ENCODE data around the gene RGS17. TPM values are rescaled to one million over a fixed set of nuclear protein-coding genes. Genes with fewer than 3 reads are reported as not detected.
A peak's percentile ranks its signal among the peaks of the same experiment; 100 is the strongest.

RGS17 gene
- total and polyA plus RNA-seq, 10 of the 15 experiments (the other 5 are each of a cell fraction or from before 2014, with no cell fraction given): 0.06 to 0.29 (median 0.14) TPM; not detected in 4

DNA sequence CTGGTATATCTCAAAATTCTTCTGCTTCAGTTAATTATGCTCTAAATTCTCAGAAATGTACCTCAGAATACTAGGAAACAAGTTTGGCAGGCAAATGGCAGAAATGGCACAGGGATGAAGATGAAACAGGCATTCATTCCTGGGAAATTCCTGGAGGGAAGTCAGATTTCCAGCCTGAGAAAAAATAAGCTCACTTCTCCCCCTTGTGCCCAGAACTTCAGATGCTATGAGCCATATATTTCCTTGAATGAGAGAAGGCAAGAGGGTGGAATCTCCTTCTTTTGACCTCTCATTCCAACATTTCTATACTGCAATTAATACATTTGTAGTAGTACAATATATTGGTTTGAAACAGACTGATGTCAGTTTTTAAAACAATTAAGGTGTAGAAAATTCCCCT is 22.8 kb downstream of the RGS17 start:
- Histone ChIP-seq H3K79me2 (ENCODE audit: control insufficient read depth, insufficient read depth, low read length) (no peaks in the 10 kb centered on the region), H3K27me3 (replicated peaks in 1 of 2; ENCODE audit: control insufficient read depth in 2 of 2, insufficient read depth in 2 of 2, low read length in 1 of 2) (no peaks in the 10 kb centered on the region), H3K4me3 (no peak overlapping the region), H3K27ac (ENCODE audit: control insufficient read depth, insufficient read depth) (no peak overlapping the region), H2AFZ (ENCODE audit: control insufficient read depth, low read depth, low read length) (no peak overlapping the region), H3K9me3 (replicated peaks; ENCODE audit: control insufficient read depth, insufficient read depth, low read length) (no peaks in the 10 kb centered on the region), H3K36me3 (ENCODE audit: control insufficient read depth in 2 of 2, insufficient read depth in 2 of 2, low read length in 1 of 2) (no peaks in the 10 kb centered on the region), H3K9ac (ENCODE audit: control insufficient read depth, insufficient read depth, low read length) (no peak overlapping the region), H3K4me2 (ENCODE audit: control insufficient read depth, insufficient read depth) (no peak overlapping the region), H3K4me1 (ENCODE audit: control insufficient read depth, insufficient read depth, low read length) (no peaks in the 10 kb centered on the region), H4K20me1 (ENCODE audit: control insufficient read depth, insufficient read depth) (no peaks in the 10 kb centered on the region)
- no peak for ATAC-seq
- intact Hi-C loops (cut with micrococcal nuclease; ENCODE audit: unreplicated experiment) (no loop called here), in situ Hi-C loops (cut with MboI) (no loop called here)
- ChIA-PET CTCF (interaction anchor here (1.2 kb wide), 1 partner anchor 12 kb away, joined by 6 read pairs; no protein-coding TSS in a partner anchor), RAD21 (ENCODE audit: unreplicated experiment) (interaction anchor here (1.1 to 1.4 kb wide), 2 partner anchors 48 to 83 kb away, joined by 3 read pairs; no protein-coding TSS in a partner anchor), POLR2A (interaction anchor here (0.7 kb wide), 1 partner anchor 17 kb away, joined by 4 read pairs; no protein-coding TSS in a partner anchor), SMC1A (ENCODE audit: uncharacterized antibody, unreplicated experiment) (interaction anchor here (0.9 to 2.1 kb wide), 3 partner anchors 11 to 18 kb away, joined by 4 to 7 read pairs (median 4); no protein-coding TSS in a partner anchor)
- TF ChIP-seq KLF5 (IDR thresholded peaks at IDR 0.05; ENCODE audit: partially characterized antibody) (no peak), IKZF1 (conservative IDR thresholded peaks at IDR 0.05) (0 out of 2 replicates have a peak, but pooled peaks have one; percentile 33)
- TF ChIP-seq, protein P1, sequence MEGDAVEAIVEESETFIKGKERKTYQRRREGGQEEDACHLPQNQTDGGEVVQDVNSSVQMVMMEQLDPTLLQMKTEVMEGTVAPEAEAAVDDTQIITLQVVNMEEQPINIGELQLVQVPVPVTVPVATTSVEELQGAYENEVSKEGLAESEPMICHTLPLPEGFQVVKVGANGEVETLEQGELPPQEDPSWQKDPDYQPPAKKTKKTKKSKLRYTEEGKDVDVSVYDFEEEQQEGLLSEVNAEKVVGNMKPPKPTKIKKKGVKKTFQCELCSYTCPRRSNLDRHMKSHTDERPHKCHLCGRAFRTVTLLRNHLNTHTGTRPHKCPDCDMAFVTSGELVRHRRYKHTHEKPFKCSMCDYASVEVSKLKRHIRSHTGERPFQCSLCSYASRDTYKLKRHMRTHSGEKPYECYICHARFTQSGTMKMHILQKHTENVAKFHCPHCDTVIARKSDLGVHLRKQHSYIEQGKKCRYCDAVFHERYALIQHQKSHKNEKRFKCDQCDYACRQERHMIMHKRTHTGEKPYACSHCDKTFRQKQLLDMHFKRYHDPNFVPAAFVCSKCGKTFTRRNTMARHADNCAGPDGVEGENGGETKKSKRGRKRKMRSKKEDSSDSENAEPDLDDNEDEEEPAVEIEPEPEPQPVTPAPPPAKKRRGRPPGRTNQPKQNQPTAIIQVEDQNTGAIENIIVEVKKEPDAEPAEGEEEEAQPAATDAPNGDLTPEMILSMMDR (IDR thresholded peaks at IDR 0.05 in 2 of 3, conservative IDR thresholded peaks at IDR 0.05 in 1 of 3; ENCODE audit: control insufficient read depth in 2 of 3, extremely low read depth in 1 of 3, insufficient read depth in 1 of 3, low read depth in 3 of 3, low read length in 3 of 3): peak in 1 of 3 experiments; percentile 7; a peak in 1 of 6 replicates
- TF ChIP-seq, protein P2, sequence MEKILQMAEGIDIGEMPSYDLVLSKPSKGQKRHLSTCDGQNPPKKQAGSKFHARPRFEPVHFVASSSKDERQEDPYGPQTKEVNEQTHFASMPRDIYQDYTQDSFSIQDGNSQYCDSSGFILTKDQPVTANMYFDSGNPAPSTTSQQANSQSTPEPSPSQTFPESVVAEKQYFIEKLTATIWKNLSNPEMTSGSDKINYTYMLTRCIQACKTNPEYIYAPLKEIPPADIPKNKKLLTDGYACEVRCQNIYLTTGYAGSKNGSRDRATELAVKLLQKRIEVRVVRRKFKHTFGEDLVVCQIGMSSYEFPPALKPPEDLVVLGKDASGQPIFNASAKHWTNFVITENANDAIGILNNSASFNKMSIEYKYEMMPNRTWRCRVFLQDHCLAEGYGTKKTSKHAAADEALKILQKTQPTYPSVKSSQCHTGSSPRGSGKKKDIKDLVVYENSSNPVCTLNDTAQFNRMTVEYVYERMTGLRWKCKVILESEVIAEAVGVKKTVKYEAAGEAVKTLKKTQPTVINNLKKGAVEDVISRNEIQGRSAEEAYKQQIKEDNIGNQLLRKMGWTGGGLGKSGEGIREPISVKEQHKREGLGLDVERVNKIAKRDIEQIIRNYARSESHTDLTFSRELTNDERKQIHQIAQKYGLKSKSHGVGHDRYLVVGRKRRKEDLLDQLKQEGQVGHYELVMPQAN (conservative IDR thresholded peaks at IDR 0.05): no peak
- BruUV-seq (replicated peaks): no TSS peak
- no peak for FAIRE-seq
- no peak for DNase-seq (ENCODE audit: low read depth, low spot score)
